Measurements from ENCODE around the gene ZNF277.
"Not testable (repeated sequence)": the region's sequence is repeated elsewhere in the genome, so short reads cannot be mapped to it uniquely, and the experiment has no call there.

ZNF277 gene

DNA sequence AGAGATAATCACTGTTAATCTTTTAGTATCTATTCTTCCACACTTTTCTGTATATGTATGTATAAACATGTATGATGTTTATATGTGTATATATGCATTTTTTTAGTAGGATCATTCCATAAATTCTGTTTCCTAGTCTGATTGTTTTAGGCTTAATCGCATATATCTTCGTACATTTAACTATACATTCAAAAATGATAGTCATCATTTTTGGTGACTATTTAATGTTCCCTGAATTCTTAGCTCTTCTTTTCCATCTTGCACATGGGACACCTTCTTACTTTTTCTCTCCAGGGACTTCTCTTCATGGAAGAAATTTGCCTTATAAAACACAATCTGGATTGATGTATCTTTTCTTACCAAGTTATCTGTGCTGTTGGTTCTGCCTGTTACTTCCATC, 42.1 kb downstream of the ZNF277 start:
- H3K4me3 ChIP-seq (ENCODE audit: low read depth, low read length), result no peak overlapping the region
- DNase-seq (ENCODE audit: low read depth), result no peak
- TF ChIP-seq, protein P1, sequence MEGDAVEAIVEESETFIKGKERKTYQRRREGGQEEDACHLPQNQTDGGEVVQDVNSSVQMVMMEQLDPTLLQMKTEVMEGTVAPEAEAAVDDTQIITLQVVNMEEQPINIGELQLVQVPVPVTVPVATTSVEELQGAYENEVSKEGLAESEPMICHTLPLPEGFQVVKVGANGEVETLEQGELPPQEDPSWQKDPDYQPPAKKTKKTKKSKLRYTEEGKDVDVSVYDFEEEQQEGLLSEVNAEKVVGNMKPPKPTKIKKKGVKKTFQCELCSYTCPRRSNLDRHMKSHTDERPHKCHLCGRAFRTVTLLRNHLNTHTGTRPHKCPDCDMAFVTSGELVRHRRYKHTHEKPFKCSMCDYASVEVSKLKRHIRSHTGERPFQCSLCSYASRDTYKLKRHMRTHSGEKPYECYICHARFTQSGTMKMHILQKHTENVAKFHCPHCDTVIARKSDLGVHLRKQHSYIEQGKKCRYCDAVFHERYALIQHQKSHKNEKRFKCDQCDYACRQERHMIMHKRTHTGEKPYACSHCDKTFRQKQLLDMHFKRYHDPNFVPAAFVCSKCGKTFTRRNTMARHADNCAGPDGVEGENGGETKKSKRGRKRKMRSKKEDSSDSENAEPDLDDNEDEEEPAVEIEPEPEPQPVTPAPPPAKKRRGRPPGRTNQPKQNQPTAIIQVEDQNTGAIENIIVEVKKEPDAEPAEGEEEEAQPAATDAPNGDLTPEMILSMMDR (IDR thresholded peaks at IDR 0.05; ENCODE audit: insufficient read depth, low read depth, low read length, missing control alignments), result no peak

- DNase-seq (ENCODE audit: low read depth); H3K4me3 ChIP-seq (ENCODE audit: low read depth, low read length): not testable (repeated sequence)
Measured at GRCh38 chr7:112249967-112250366, 43.5 kb downstream of the ZNF277 start.

DNA sequence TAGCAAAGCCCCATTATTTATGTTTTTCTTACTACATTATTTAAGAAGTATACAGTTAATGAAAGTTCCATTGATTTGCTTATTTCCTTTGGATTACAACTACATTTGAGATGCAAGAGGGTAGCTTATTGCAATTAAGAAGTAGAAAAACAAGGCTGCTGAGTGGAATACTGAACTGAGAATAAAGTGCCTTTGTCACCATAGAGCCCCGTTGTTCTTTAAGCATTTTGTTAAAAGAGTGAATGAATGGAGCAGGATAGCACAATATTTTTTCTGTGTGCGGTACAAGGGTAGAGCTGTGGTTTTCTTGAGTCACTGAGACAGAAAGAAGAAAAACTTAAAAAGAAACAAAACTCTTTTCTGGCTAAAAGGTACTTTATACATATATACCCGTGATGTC, 45.6 kb downstream of the ZNF277 start:
- TF ChIP-seq, protein P1 (IDR thresholded peaks at IDR 0.05; ENCODE audit: insufficient read depth, low read depth, low read length, missing control alignments), result no peak
- no peak for DNase-seq (ENCODE audit: low read depth)
- H3K4me3 ChIP-seq (ENCODE audit: low read depth, low read length), result no peak overlapping the region

- DNase-seq (ENCODE audit: low read depth), result no peak
- TF ChIP-seq, protein P1 (IDR thresholded peaks at IDR 0.05; ENCODE audit: insufficient read depth, low read depth, low read length, missing control alignments), result no peak
- no peak overlapping the region for H3K4me3 ChIP-seq (ENCODE audit: low read depth, low read length)
Measured at GRCh38 chr7:112252691-112253090, 46.2 kb downstream of the ZNF277 start.

- no peak for DNase-seq (ENCODE audit: low read depth)
- no peak overlapping the region for H3K4me3 ChIP-seq (ENCODE audit: low read depth, low read length)
- TF ChIP-seq, protein P1 (IDR thresholded peaks at IDR 0.05; ENCODE audit: insufficient read depth, low read depth, low read length, missing control alignments), result no peak
Measured at GRCh38 chr7:112254156-112254555, 47.7 kb downstream of the ZNF277 start.

GRCh38 chr7:112254709-112255387, 48.4 kb downstream of the ZNF277 start:
- no peak for DNase-seq (ENCODE audit: low read depth)
- no peak overlapping the region for H3K4me3 ChIP-seq (ENCODE audit: low read depth, low read length)
- TF ChIP-seq, protein P1 (IDR thresholded peaks at IDR 0.05; ENCODE audit: insufficient read depth, low read depth, low read length, missing control alignments), result no peak

DNA sequence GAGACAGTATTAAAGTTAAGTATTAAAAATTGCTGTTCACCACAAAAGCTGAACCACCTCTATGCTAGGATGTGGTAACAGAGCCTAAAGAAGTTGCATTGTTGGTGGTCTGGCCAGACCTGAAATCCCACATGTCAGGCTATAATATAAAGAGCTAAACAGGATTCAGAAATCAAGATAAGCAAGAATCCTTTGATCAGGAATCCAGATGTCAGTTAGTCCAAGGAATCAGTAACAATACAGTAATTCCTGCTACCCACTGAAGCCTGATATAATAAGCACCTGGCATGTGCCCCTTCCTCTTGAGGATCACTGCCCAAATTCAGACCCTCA, 48.9 kb downstream of the ZNF277 start:
- DNase-seq (ENCODE audit: low read depth), result no peak
- H3K4me3 ChIP-seq (ENCODE audit: low read depth, low read length), result no peak overlapping the region
- TF ChIP-seq, protein P1 (IDR thresholded peaks at IDR 0.05; ENCODE audit: insufficient read depth, low read depth, low read length, missing control alignments), result no peak
